GM19463 (cell line): ENCODE data around the gene SAP30BP.

ENCODE experiments used
- ATAC-seq: cut with Tn5 transposase; IDR thresholded peaks from one replicate; pipeline ENCODE4 v1.9.1; 2021; ENCODE audit warnings: mild to moderate bottlenecking, moderate library complexity; ENCODE audit not compliant: unreplicated experiment

The SAP30BP gene

DNA sequence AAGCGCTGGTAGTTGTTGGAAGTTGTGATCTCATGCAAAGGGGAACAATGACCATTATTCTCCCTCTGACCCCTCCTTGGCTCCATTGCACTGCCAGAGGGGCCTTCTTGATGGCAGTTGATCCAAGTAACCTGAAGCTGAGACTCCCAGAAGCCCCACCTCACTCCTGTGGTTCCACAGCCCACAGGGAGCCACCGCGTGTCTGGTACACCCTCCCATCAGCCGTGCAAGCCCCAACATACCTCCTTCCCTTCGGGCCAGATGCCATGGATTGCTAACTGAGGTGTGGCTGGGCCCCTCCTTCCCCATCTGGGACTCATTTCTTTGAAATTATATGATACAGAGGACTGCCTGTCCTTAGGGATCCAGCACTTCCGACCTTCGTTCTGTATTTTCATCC, 17.8 kb downstream of the SAP30BP start:
- no peak for ATAC-seq

DNA sequence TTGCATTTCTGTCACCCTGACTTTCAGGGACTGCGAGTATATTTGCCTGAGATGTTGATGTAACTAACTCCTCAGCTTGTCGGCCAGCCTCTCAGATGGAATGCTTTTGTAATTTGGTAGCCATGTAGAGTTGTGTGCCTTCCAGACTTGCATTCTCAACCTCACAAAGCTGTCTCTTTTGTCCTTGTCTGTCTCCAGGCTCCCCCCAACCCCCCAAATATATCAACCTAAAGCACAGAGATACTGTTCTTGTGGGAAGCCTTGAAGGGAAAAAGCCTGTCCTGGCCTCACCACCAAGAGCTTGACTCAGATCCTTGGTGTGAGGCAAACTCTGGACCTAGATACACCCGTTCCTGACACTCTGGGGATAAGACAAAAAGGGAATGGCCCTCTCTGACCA, 18.4 kb downstream of the SAP30BP start:
- ATAC-seq: no peak

DNA sequence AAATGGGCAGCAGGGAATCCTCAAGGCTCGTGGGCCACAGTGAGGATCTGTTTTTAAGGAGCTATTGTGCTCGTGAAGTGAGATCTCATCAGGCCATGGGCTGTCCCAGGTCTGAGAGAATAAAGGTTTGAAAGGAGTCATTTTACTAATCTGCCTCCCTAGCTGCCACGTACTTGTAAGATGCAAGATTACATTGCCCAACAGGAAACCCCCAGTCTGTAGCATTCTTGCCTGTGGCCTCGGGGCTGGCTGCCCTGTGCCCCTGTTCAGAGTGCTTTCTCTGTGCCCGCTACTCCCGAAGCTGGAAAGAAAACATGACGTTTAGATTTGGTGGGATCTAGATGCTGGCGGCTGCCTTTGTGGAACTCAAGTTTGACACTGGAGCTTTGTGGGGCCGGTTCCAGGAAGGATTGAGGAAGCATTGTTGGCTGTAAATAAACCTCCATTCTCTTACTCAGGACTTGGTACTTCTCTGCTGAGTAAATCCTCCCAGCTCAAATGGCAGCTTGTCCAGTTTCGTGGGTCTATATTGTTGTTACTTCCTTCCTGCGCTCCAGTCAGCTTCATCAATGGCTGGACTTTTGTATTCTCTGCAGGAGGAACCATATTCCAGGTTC, 21.2 kb downstream of the SAP30BP start:
- no peak for ATAC-seq

DNA sequence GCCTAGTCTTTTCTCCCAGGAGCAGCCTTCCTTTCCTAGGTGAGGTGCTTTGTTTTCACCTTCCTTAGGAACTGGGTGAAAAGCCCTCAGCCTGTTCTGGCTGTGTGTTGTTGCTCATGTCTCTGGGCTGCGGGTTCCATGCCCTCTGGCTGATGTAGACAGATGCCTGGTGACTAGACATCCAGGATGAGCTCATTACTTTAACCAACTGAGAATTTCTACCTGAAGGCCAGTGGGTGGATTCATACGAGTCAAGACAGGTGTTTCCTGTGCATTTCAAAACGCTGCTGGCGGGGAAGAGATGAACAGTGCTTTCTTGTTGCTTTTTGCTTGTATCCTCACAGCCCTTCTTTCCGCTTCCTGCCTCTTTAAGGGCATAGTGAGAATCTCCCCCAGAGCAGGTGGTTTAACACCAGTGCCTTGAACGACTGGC, 22.3 kb downstream of the SAP30BP start:
- ATAC-seq: no peak

DNA sequence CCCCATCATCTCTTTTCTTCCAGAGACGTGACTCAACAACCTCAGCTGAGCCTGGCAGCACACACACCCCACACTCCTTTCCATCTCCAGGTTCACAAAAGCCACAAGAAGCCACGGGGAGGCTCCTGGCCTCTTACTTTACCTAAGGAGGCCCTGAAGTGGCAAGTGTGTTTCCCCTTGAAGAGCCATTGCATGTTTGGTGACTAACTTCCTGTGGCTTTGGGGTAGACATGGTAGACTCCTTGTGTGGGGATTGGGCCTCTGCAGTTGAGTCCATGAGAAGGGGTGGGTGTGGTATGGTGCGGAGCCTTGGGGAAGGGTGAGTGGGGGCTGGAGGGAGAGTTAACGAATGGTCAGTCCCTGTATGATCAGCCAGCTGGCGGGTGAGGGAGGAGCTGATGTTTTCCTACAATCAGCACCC, 24.2 kb downstream of the SAP30BP start:
- no peak for ATAC-seq

DNA sequence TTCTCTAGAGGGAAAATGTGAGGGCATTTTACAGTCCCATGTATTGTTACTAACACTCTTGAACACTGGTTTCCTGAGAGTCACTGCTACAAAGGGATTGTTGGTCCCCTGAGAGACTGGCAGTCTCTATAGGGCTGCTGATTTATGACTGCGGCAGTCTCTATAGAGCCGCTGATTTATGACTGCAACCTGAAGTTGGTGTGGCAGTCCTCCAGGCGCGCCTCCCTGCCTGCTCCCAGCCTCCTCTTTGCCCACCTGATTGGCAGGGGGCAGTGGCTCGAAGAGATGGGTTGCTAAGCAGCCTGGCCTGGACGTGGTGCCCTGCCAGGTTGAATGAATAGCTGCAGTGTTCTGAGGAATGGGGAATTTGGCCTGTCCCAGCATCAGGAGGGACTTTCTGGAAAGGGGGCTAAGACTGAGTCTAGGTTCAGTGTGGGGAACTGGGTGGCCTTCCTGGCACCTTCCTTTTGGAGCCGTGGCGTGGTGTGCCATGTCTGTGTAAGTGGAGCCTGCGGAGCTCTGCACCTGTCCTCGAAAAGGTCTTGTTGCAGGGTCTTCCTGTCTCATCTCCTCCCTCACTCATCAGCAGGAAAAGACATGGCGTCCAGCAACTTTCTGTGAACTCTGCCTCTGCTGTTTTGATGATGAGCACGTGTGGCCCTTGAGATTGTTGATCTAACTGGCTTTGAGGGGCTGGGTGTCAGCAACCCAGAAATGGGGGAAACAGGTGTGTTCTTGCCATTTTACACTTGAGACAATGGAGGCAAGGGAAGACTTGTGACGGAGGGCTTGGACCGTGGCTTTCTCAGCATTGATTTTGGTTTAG, 24.9 kb downstream of the SAP30BP start:
- ATAC-seq: no peak

DNA sequence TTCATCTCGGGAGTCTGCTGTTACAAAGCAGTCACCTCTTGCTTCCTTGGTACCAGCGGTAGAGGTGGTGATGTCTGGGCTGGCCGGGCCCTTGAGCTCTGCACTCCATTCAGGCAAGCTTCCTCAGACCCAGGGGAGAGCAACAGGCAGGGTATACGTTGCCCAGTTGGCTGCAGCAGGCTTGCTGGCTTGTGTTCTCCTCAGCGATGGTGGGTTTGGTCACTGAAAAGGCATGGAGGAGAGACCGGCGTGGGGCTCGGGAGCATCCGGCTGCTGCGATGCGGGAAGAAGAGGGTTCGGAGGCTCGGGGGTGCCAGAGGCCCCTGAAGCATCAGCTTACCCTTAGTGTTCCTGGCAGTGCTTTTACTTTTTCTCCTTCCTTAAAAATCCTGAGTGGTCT, 25.8 kb downstream of the SAP30BP start:
- no peak for ATAC-seq

DNA sequence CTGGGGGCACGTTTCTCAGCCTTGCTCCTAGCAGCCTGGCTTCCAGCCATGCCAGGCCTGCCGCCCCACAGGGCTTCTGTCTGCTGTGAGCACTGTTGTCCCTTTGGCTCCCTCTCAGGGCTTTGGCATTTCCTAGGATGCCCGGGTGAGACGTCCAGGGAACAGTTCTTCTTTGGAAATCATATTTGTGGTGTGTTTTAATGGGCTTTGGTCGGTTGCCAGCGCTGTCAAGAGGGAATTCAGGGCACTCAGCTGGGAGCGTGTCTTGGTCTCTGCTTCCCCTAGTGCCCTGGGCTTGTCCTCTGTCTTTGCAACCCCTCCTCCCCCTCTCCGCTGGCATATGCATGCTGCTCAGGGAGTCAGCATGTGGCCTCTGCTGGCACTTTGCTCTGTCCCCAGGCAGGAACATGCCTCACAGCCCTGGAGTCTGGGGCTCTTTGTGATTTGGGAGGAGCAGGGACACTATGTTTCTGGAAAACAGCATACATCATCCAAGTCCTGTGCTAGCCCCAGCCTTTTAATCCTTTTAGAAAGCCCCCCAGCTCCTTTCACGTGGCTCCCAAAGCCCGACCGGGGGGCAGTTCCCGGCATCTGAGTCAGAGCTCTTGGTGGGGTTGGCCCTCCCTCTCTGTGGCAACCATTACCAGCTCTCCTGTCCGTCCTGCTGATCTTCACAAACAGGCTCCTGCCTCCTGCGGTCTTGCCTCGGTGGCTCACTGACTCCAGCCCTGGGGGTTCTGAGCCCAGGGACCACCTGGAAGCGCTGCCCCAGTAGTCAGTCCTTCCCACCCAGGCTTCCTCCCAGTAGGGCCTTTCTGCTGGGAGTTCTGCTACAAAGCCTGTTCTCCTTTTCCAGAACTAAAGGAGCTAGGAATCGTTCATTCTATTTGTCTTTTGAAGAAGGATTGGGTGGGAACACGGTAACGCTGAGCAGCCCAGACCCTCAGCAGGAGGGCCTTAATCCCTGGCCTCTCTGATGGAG, 26.7 kb downstream of the SAP30BP start:
- no peak for ATAC-seq

DNA sequence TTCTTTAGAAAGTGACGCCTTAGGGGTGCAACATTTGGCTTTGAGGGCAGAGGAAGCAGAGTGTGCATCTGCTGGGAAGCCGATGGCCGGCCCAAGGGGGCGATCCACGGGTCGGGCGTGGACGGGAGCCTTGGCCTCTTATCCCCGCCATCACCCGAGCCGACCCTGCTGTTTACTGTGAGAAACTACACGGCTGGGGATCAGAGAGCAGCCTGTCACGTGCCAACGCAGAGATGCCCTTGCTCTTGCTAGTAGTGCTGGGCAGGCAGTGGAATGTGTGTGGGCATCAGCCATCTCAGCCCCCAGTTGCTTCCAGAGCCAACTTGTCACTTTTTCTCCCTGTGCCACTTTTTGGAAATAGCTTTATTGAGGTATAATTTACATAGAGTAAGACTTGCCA, 27.4 kb downstream of the SAP30BP start:
- no peak for ATAC-seq

DNA sequence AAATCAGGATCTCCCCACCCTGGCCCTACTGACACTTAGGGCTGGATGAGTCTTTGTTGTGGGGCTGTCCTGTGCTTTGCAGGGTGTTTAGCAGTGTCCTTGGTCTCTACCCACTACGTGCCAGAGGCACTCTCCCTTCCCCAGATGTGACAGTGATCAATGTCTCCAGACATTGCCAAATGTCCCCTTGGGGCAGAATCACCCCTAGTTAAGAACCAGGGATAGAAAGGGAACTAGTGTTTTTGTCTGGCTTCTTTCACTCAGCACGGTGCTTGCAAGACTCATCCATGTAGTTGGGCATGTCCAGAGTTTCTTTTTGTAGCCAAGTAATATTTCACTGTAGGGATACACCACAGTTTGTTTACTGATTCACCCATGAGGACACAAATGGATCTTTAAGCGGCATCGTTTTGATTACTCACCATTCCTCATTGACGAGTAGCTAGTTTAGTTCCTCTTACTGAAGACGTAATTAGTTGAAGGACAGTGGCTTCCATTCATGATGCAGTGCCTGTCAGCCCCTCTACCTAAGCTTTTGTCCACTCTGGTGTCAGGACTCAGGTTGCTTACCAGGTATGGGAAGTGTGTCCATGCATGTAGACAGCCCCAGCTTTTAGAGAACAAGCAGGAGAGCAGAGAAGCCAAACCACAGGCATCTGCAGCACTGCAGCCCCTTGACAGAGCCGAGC, 28.1 kb downstream of the SAP30BP start:
- ATAC-seq: no peak

DNA sequence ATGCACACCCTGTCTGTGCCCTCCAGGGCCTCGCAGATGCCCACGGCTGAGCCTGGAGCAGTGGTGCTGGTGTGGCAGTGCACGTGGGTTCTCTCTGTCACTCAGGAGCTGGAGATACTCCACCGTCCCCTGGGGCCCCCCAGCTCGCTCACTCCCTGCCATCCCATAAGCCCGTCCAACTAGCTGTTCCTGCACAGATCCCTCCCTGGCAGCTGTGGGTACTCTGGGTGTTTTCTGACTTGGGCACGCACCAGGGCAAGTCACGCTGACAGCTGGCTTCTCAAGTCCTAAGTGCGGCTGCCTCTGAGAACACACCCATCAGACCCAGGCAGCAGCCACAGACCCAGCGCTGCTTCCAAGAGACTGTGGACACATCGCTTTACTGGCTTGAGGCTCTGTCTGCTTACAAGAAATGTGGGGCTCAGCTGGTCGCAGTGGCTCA, 28.7 kb downstream of the SAP30BP start:
- ATAC-seq: no peak

DNA sequence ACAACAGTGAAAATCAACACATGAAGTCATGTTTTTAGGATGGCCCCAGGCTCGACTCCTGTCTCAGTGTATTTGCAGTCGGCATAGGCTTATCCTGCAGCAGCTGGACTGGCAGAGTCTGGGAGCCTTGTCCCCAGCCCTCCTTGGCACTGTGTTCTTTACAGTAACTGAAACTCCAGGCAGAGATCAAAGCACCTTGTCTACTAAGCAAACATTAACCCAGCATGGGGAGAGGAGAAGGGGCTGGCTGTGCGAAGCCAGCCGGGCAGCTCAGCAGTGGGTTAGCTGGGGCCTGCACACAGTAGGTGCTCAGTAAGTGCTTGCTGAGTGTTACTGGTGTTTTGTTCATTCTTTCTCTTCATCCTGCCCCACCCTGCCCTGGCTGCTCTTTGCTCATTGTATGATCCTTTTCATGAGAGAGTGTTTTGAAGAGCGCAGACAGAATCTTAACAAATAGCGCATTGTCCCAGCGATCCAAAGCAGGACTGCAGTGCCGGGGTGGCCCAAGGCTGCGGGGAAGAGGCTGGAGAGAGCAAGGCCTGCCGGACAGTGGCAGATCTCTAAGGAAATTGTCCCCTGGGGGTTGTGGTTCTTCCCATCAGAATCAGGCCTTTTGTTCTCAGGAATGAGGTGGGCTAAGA, 30.6 kb downstream of the SAP30BP start:
- ATAC-seq: no peak

DNA sequence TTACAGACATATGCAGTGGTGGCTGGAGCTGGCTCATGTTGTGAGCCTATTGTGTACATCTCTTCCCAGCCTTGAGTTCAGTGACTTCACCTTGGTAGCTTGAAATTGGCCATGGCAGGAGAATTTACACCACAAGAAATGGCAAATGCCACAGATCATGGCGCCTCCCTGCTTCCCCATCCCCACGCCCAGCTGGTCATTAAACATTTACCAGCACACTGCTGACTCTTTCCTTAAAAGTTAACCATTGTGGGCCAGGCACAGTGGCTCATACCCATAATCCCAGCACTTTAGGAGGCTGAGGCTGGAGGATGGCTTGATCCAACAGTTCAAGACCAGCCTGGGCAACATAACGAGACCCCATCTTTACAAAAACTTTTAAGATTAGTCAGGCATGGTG, 31.5 kb downstream of the SAP30BP start:
- ATAC-seq: no peak

DNA sequence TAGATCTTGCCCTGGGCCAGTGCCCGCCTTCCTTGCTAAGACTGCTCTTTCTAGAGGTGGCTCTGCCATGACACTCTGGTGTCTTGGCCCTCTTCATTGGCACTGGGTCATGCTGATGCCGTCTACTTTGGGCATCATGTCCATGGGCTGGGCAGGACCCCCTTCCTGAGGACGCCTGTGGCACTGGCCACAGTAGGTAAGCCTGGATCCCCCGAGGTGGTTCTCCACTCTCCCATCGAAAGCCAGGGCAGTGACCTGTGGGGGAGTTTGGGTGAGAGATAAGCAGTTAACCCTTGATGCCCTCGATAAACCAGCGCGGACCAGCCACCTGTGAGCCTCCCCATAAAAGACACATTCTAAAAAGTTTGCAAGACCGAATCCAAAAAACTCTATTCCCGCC, 34.1 kb downstream of the SAP30BP start:
- ATAC-seq: no peak

DNA sequence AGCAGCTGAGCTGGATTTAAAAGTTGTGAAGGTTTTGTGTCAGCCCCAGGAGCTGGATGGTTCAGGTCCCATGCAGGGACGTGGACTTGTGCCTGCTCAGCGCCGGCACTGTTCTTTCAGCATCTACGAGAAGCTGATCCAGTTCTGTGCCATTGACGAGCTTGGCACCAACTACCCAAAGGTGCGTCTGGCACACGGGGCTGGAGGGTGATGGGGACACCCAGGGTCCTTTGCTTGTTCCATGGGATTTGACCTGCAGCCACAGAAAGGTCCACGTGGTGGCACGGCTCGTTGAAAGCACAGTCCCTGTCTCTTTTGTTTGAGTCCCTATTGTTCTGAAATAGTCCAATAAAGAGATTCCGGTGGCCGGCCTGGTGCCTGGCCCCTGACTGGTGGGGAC, 36.1 kb downstream of the SAP30BP start:
- no peak for ATAC-seq

DNA sequence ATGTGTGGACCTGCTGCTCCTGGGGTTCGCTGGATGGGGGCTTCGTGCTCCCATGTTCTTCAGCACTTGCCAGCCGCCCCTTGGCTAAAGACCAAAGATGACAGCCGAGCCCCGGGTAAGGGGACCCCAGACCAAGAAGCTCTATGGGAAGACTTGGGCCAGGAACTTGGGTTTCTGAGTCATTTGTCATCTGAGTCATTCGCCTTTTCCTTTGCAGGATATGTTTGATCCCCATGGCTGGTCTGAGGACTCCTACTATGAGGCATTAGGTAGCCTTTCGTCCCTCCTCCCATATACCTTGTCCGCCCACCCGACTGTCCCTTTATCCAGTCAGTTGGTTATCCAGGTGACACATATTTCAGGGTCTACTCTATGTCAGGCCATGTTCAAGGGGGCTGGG, 36.5 kb downstream of the SAP30BP start:
- no peak for ATAC-seq

DNA sequence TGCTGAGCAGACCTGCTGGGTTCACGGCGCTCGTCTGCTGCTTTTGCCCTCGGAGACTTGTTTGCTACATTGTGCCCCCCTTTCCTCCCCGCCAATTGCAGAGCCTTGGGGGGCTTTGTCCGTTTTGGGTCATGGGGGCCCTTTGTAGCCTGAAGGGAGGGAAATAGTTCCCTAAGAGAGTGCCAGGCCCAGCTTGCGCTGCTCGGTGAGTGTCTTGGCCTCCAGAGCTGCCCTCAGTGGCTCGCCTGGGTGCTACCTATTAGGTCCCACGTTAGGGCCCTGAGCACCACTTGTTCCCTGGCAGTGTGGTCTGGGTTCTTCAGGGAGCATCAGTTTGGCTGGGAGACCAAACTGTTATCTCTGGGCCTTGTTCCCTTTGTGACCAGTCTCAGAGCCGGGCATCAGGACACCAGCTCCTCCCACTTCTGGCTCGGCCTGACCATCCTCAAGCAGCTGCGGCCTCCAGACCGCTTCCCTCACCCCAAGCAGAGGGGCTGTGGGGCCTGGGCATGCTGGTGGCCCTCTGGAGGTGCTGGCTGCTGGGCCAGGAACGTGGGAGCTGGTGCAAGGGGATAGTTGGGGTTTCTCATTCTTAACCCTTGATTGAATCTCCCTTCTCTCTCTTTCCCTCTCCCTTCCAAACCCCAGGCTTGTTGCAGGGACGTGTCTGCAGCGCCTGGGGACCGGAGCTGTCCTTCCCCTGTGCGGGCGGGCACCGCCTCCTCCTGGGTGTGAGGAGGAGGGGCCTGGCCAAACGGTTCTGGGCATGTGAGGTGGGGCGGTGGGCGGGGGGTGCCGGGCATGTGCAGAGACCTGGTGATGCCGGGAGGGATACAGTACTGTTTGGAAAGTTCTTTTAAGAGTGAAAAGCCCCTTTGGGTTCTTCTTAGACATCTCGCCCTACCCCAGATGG, 38.1 kb downstream of the SAP30BP start:
- ATAC-seq: no peak

DNA sequence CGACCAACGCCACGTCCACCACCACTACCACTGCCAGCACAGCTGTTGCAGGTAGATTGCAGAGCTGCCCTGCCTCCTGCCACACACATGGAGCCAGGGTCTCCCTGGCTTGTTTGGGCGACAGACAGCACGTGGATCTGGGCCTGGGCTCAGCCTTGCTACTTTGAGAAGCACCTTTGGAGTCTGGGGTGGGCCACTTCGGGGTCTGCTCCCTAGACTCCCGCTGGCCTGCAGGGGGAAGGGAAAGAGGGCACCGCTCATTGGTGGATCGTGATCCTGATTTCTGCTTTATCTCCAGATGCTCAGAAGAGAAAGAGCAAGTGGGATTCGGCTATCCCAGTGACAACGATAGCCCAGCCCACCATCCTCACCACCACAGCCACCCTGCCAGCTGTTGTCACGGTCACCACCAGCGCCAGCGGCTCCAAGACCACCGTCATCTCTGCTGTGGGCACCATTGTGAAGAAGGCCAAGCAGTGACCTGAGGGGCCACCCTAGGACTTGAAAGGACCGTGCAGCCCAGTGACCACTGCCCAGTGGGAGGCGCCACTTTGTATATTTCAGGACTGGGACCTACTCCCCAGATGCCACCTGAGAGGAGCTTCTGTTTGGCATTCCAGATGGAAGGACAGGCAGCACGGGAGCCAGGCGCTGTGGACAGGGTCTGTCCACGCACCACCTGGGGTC, 39.0 kb downstream of the SAP30BP start:
- ATAC-seq: no peak
